ENCODE data around the gene KCNA10. TPM values are rescaled to one million over a fixed set of nuclear protein-coding genes. Genes with fewer than 3 reads are reported as not detected.

Gene KCNA10
- polyA plus RNA-seq, 1 donor from 2014 or later, result not detected

GRCh38 chr1:110481968-110482623 lies 36.9 kb downstream of the KCNA10 start:
- H3K9me3 Mint-ChIP-seq, result no peaks in the 10 kb centered on the region
- H3K27me3 Mint-ChIP-seq, result peaks cover 10% of the 10 kb centered on the region
- H3K4me3 Mint-ChIP-seq, result no peak overlapping the region
- no peak overlapping the region for H3K27ac Mint-ChIP-seq
- H3K36me3 Mint-ChIP-seq, result peaks cover 5% of the 10 kb centered on the region
- H3K4me1 Mint-ChIP-seq, result no peaks in the 10 kb centered on the region

- Mint-ChIP-seq H3K27me3 (peaks cover 10% of the 10 kb centered on the region), H3K36me3 (peaks cover 5% of the 10 kb centered on the region), H3K9me3 (no peaks in the 10 kb centered on the region), H3K4me3 (no peak overlapping the region), H3K27ac (no peak overlapping the region), H3K4me1 (no peaks in the 10 kb centered on the region)
Observed at GRCh38 chr1:110480356-110481096, 38.4 kb downstream of the KCNA10 start.

- no peaks in the 10 kb centered on the region for H3K9me3 Mint-ChIP-seq
- H3K4me1 Mint-ChIP-seq, result no peaks in the 10 kb centered on the region
- H3K27ac Mint-ChIP-seq, result no peak overlapping the region
- no peak overlapping the region for H3K4me3 Mint-ChIP-seq
- H3K36me3 Mint-ChIP-seq, result peaks cover 5% of the 10 kb centered on the region
- peaks cover 8% of the 10 kb centered on the region for H3K27me3 Mint-ChIP-seq
Observed at GRCh38 chr1:110478886-110479285, 40.1 kb downstream of the KCNA10 start.

GRCh38 chr1:110477967-110478640 lies 40.9 kb downstream of the KCNA10 start:
- peaks cover 5% of the 10 kb centered on the region for H3K36me3 Mint-ChIP-seq
- H3K27ac Mint-ChIP-seq, result no peak overlapping the region
- H3K27me3 Mint-ChIP-seq, result peaks cover 4% of the 10 kb centered on the region
- H3K9me3 Mint-ChIP-seq, result no peaks in the 10 kb centered on the region
- no peaks in the 10 kb centered on the region for H3K4me1 Mint-ChIP-seq
- H3K4me3 Mint-ChIP-seq, result no peak overlapping the region

DNA sequence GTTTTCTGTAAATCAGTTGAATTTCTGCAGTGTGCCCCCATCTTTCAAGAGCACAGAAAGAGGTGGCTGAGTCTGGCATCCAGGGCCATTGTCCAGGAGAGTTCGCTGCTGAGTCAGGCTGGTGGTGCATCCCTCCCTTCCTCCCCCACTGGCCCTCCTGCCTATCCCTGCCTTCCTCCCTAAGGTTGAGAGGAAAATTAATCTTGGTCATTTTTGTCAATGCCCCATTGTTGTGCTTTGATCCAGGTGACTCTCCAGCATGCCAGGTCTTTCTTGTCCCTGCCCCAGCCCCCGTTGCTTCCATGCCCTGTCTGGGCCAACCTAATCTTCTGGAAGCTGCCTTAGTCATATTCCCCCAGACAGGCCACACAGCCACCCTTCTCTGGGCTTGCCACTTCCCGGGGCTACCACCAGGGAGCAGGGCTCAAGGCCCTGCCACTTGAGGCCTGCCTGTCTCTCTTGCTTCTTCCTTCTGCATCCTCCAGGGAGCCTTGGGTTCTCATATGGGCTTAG lies 41.5 kb downstream of the KCNA10 start:
- Mint-ChIP-seq H3K9me3 (no peaks in the 10 kb centered on the region), H3K4me1 (no peaks in the 10 kb centered on the region), H3K4me3 (no peak overlapping the region), H3K36me3 (peaks cover 5% of the 10 kb centered on the region), H3K27me3 (peaks cover 4% of the 10 kb centered on the region), H3K27ac (no peak overlapping the region)

GRCh38 chr1:110477041-110477440 lies 41.9 kb downstream of the KCNA10 start:
- H3K36me3 Mint-ChIP-seq, result peaks cover 5% of the 10 kb centered on the region
- H3K9me3 Mint-ChIP-seq, result no peaks in the 10 kb centered on the region
- no peak overlapping the region for H3K27ac Mint-ChIP-seq
- no peak overlapping the region for H3K4me3 Mint-ChIP-seq
- H3K27me3 Mint-ChIP-seq, result peaks cover 5% of the 10 kb centered on the region
- no peaks in the 10 kb centered on the region for H3K4me1 Mint-ChIP-seq

- Mint-ChIP-seq H3K27me3 (peaks cover 5% of the 10 kb centered on the region), H3K27ac (no peak overlapping the region), H3K36me3 (peaks cover 5% of the 10 kb centered on the region), H3K4me3 (no peak overlapping the region), H3K9me3 (no peaks in the 10 kb centered on the region), H3K4me1 (no peaks in the 10 kb centered on the region)
Observed at GRCh38 chr1:110476028-110476765, 42.8 kb downstream of the KCNA10 start.

DNA sequence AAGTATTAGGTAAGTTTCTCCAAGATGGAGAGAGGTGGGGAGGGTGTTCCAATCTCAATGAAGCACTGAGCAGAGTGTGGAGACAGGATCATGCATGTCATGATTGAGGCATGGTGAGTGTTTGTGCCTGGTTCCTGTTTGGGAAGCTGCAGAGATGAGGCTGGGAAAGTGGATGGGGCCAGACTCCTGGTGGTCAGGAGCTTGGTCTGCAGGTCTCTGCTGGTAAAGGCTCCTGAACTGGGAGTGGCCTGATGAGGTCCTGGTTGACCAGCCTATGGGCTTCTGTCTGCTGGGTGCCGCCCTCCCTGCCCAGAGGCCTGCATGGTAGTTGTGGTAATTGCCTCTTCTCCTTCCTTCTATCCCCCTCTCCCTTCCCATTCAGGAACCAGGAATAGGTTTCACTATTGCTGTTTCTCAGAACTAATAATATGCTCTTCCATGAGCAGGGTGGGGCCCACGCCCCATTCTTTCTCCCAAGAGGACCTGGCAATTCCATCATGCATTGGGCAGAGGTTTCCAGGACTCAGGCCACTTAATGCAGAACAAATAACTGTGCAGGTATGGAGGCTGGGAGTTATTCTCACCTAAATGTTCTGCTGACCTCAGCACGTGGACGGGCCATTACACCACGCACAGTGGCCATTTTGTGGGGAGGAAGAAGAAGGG lies 43.5 kb downstream of the KCNA10 start:
- Mint-ChIP-seq H3K4me1 (no peaks in the 10 kb centered on the region), H3K27ac (no peak overlapping the region), H3K27me3 (peaks cover 5% of the 10 kb centered on the region), H3K9me3 (no peaks in the 10 kb centered on the region), H3K4me3 (no peak overlapping the region), H3K36me3 (peaks cover 5% of the 10 kb centered on the region)

DNA sequence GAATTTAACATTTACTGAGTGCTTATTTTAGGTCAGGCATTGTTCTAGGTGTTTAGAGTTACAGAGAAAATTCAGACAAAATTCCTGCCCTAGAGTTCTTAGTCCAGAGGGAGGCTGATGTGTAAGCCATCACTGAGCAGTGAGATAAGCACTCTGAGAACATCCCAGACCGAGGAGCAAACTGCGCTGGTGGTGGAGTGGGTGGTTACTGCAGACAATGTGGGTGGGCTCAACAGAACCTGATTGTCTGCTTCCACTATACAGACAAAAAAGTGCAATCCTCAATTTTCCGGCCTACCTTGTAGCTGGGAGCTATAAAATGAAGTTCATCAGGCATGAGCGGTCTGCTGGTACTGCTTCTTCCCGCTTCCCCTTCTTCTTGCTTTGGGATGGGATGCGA lies 44.5 kb downstream of the KCNA10 start:
- no peaks in the 10 kb centered on the region for H3K9me3 Mint-ChIP-seq
- H3K36me3 Mint-ChIP-seq, result peaks cover under 1% of the 10 kb centered on the region
- H3K27me3 Mint-ChIP-seq, result peaks cover 3% of the 10 kb centered on the region
- no peak overlapping the region for H3K4me3 Mint-ChIP-seq
- no peak overlapping the region for H3K27ac Mint-ChIP-seq
- no peaks in the 10 kb centered on the region for H3K4me1 Mint-ChIP-seq

DNA sequence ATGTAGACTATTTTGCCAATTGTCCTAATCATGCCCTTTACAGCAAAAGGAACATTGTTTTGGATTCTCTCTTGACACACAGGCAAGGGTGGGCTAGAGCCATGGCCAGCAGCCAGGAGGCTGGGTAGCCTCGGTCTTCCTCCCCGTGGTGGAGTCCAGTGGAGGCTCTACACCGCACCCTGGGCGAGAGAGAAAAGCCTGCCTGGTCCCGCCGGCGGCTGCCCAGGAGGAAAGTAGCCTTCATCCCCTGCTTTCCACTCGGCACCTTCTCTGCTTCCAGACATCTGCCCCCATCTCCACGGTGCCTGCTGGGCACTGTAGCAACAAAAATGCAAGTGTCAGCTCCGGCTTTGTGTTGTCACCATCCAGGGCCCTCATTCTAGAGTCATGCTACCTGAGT lies 46.4 kb downstream of the KCNA10 start:
- peaks cover 3% of the 10 kb centered on the region for H3K27me3 Mint-ChIP-seq
- no peak overlapping the region for H3K27ac Mint-ChIP-seq
- H3K4me3 Mint-ChIP-seq, result no peak overlapping the region
- H3K4me1 Mint-ChIP-seq, result no peaks in the 10 kb centered on the region
- no peaks in the 10 kb centered on the region for H3K9me3 Mint-ChIP-seq
- H3K36me3 Mint-ChIP-seq, result no peaks in the 10 kb centered on the region

DNA sequence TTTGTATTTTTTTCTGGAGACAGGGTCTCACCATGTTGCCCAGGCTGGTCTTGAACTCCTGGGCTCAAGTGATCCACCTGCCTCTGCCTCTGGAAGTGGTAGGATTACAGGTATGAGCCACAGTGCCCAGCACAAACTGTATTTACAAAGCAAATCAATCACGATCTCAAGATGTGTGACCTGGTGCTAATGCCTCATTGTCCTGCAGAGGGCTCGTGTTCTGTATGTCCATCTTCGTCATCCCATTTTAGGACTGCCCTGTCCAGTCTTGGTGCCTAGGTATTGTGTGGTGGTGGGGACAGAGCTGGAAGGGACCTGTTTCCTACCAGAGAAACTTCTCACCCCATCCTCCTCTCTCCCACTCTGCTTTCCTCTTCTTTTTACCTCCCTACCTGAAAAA lies 47.8 kb downstream of the KCNA10 start:
- peaks cover 3% of the 10 kb centered on the region for H3K27me3 Mint-ChIP-seq
- no peak overlapping the region for H3K4me3 Mint-ChIP-seq
- H3K9me3 Mint-ChIP-seq, result no peaks in the 10 kb centered on the region
- H3K4me1 Mint-ChIP-seq, result no peaks in the 10 kb centered on the region
- H3K36me3 Mint-ChIP-seq, result no peaks in the 10 kb centered on the region
- H3K27ac Mint-ChIP-seq, result no peak overlapping the region

Other genes with a start within 250 kb of the KCNA10 start
- gene RBM15, start 179.8 kb downstream of the KCNA10 start, polyA plus RNA-seq, result 16.9 TPM
- 3.6 TPM for gene SLC16A4, start 128.1 kb downstream of the KCNA10 start, polyA plus RNA-seq
- 366 TPM for gene LAMTOR5, start 111.5 kb downstream of the KCNA10 start, polyA plus RNA-seq
- not detected for gene PROK1, start 68.0 kb downstream of the KCNA10 start, polyA plus RNA-seq
- gene KCNA2, start 87.2 kb upstream of the KCNA10 start, polyA plus RNA-seq, result not detected
- 55.9 TPM for gene KCNA3, start 155.8 kb upstream of the KCNA10 start, polyA plus RNA-seq

Measured in IgD-negative memory B cell (primary cell).